A549 (cell line): ENCODE measurements around the gene IL22RA2. TPM values are rescaled to one million over a fixed set of nuclear protein-coding genes. Genes with fewer than 3 reads are reported as not detected.

ENCODE experiments used
- ATAC-seq, 2 experiments: fragments of 200-7000 bp in 1 of 2; fragments of >200 bp in 1 of 2; cut with Nextera tagmentation in 1 of 2; cut with Tn5 transposase in 1 of 2; 3 replicates each; pipeline versions ENCODE4 v1.8.0 to v1.9.1; 2018 to 2020; ENCODE audit warnings: mild to moderate bottlenecking in 1 of 2, moderate library complexity in 1 of 2
- CTCF ChIA-PET: fragments of 300-600 bp; sonication (Branson Sonifier 250); formaldehyde crosslinking; extraction: SDS; loops from one replicate; lab custom pipeline; 2021; ENCODE audit warnings: antibody characterized with exemption, inconsistent platforms; lab: Yijun Ruan, JAX
- POLR2A ChIA-PET: fragments of 350-600 bp; formaldehyde crosslinking; extraction: SDS; loops from one replicate; lab custom pipeline; 2021; ENCODE audit warnings: antibody characterized with exemption, inconsistent platforms; lab: Yijun Ruan, JAX
- DNase-seq, 2 experiments: peaks; one replicate each; pipeline versions ENCODE4 v3.0.0 to v3.0.0-alpha.2; 2011 to 2016; ENCODE audit warnings: low read depth in 1 of 2, low spot score in 1 of 2
- FAIRE-seq: peaks from 2 replicates; lab custom pipeline; 2011; peaks lifted over from hg19 to GRCh38; lab: Jason Lieb, UNC
- H3K27ac ChIP-seq, 2 experiments: fragments of >200 bp; sonication (Bioruptor Twin); formaldehyde crosslinking; 3 replicates each; pipeline ENCODE4 v1.5.1; 2016 to 2017
- H3K4me1 ChIP-seq: fragments of >200 bp; sonication (Bioruptor Twin); formaldehyde crosslinking; 3 replicates; pipeline ENCODE4 v1.6.1; 2016
- H3K4me2 ChIP-seq: fragments of >200 bp; sonication (Bioruptor Twin); formaldehyde crosslinking; 3 replicates; pipeline ENCODE4 v1.6.1; 2016
- H3K4me3 ChIP-seq: fragments of >200 bp; sonication (Bioruptor Twin); formaldehyde crosslinking; 3 replicates; pipeline ENCODE4 v1.5.1; 2016
- H3K9me3 ChIP-seq: fragments of >200 bp; sonication (Bioruptor Twin); formaldehyde crosslinking; 3 replicates; pipeline ENCODE4 v1.6.1; 2016
- BHLHE40 ChIP-seq: IDR thresholded peaks from 2 replicates; pipeline ENCODE4 v1.6.1; 2012; ENCODE audit warnings: low read depth, low read length, inconsistent platforms
- CBX8 ChIP-seq: fragments of 200-600 bp; sonication (generic); IDR thresholded peaks from 2 replicates; pipeline ENCODE4 v1.6.1; 2016
- CEBPB ChIP-seq, 2 experiments: fragments of >200 bp in 1 of 2; sonication (Bioruptor Twin) in 1 of 2; formaldehyde crosslinking in 1 of 2; IDR thresholded peaks; 2 replicates each; pipeline ENCODE4 v1.6.1; 2012 to 2016
- EHF ChIP-seq: fragments of 250-450 bp; sonication (Bioruptor Pico); IDR thresholded peaks from 2 replicates; pipeline ENCODE4 v1.5.0; 2020; ENCODE audit warnings: mild to moderate bottlenecking
- EHMT2 ChIP-seq: fragments of 200-600 bp; sonication (generic); IDR thresholded peaks from 2 replicates; pipeline ENCODE4 v1.6.1; 2016; ENCODE audit warnings: antibody characterized with exemption, low read depth, mild to moderate bottlenecking, moderate library complexity
- EP300 ChIP-seq, 2 experiments: fragments of >200 bp; sonication (Bioruptor Twin); formaldehyde crosslinking; IDR thresholded peaks; 2 replicates in 1 of 2; 3 replicates in 1 of 2; pipeline ENCODE4 v1.6.1; 2016 to 2017
- ESRRA ChIP-seq: fragments of 150-350 bp; IDR thresholded peaks from 2 replicates; pipeline ENCODE4 v1.6.1; 2014; ENCODE audit warnings: mild to moderate bottlenecking, low read length, borderline replicate concordance
- FOSL2 ChIP-seq, 2 experiments: fragments of 450-650 bp in 1 of 2; fragments of >200 bp in 1 of 2; sonication (Bioruptor Twin) in 1 of 2; formaldehyde crosslinking; IDR thresholded peaks; 2 replicates each; pipeline versions ENCODE4 v1.5.0 to v1.6.1; 2016 to 2020; ENCODE audit warnings: mild to moderate bottlenecking in 1 of 2, moderate library complexity in 1 of 2
- GATA3 ChIP-seq: IDR thresholded peaks from 2 replicates; pipeline ENCODE4 v1.6.1; 2012; ENCODE audit warnings: borderline replicate concordance
- HOXB13 ChIP-seq: fragments of 250-450 bp; sonication (Bioruptor Pico); IDR thresholded peaks from 2 replicates; pipeline ENCODE4 v1.5.0; 2020; ENCODE audit warnings: low read depth, mild to moderate bottlenecking, moderate library complexity
- JUN ChIP-seq, 2 experiments: fragments of >200 bp; sonication (Bioruptor Twin); formaldehyde crosslinking; IDR thresholded peaks; 2 replicates in 1 of 2; 3 replicates in 1 of 2; pipeline ENCODE4 v1.6.1; 2016 to 2017
- KDM1A ChIP-seq: fragments of 200-600 bp; sonication (generic); IDR thresholded peaks from 2 replicates; pipeline ENCODE4 v1.6.1; 2016; ENCODE audit warnings: low read depth, mild to moderate bottlenecking
- MYC ChIP-seq: IDR thresholded peaks from 2 replicates; pipeline ENCODE4 v1.6.1; 2012; ENCODE audit warnings: mild to moderate bottlenecking, inconsistent platforms, low read length, improper control_type of control experiment, borderline replicate concordance
- NFE2L2 ChIP-seq: fragments of 150-350 bp; conservative IDR thresholded peaks from 2 replicates; pipeline ENCODE4 v1.6.1; 2014; ENCODE audit warnings: low read length
- POLR2A ChIP-seq: IDR thresholded peaks from 2 replicates; pipeline ENCODE4 v1.6.1; 2012; ENCODE audit warnings: mild to moderate bottlenecking, low read length
- SREBF2 ChIP-seq: fragments of 450-650 bp; IDR thresholded peaks from 2 replicates; pipeline ENCODE4 v1.6.1; 2014; ENCODE audit warnings: mild to moderate bottlenecking, moderate library complexity
- ZC3H11A ChIP-seq: fragments of 450-650 bp; IDR thresholded peaks from 2 replicates; pipeline ENCODE4 v1.6.1; 2014; ENCODE audit warnings: antibody characterized with exemption, mild to moderate bottlenecking
- ZSCAN20 ChIP-seq: fragments of 250-450 bp; sonication (Bioruptor Pico); IDR thresholded peaks from 2 replicates; pipeline ENCODE4 v1.8.0; 2022; ENCODE audit warnings: mild to moderate bottlenecking, moderate library complexity
- WGBS: methylation state at CpG from one replicate; pipeline ENCODE4 v1.1.6; 2017; ENCODE audit errors: missing lambda C conversion rate; 5-methylcytosine and 5-hydroxymethylcytosine counted together
- polyA plus RNA-seq, 4 experiments: library from polyadenylated mRNA; depleted of rRNA in 3 of 4; stranded (reverse); fragments of >200 nt; fragmentation: RNase III in 1 of 4; extraction: RNeasy Plus Mini Kit Qiagen cat#74134 plus additional on column Dnase treatment in 1 of 4; gene quantifications; 2 replicates in 3 of 4; 3 replicates in 1 of 4; pipeline ENCODE4 v1.2.3, GENCODE V29; 2011 to 2017
- TF ChIP-seq, protein P1 (sequence below): fragments of 250-450 bp; sonication (Bioruptor Pico); IDR thresholded peaks from 2 replicates; pipeline ENCODE4 v1.5.0; 2021; ENCODE audit warnings: mild to moderate bottlenecking, moderate library complexity, borderline replicate concordance
- TF ChIP-seq, protein P2 (sequence below): fragments of 200-600 bp; sonication (generic); IDR thresholded peaks from 2 replicates; pipeline ENCODE4 v1.6.1; 2016; ENCODE audit warnings: antibody characterized with exemption, mild to moderate bottlenecking, moderate library complexity
- TF ChIP-seq, protein P3 (sequence below): fragments of >200 bp; sonication (Bioruptor Twin); formaldehyde crosslinking; IDR thresholded peaks from 3 replicates; pipeline ENCODE4 v1.6.1; 2016
- TF ChIP-seq, protein P4 (sequence below): fragments of 150-350 bp; IDR thresholded peaks from 2 replicates; pipeline ENCODE4 v1.6.1; 2014; ENCODE audit warnings: low read depth, mild to moderate bottlenecking, low read length

Gene IL22RA2
- polyA plus RNA-seq, 2 of the 4 experiments (the other 2 are of a cell fraction), result not detected

DNA sequence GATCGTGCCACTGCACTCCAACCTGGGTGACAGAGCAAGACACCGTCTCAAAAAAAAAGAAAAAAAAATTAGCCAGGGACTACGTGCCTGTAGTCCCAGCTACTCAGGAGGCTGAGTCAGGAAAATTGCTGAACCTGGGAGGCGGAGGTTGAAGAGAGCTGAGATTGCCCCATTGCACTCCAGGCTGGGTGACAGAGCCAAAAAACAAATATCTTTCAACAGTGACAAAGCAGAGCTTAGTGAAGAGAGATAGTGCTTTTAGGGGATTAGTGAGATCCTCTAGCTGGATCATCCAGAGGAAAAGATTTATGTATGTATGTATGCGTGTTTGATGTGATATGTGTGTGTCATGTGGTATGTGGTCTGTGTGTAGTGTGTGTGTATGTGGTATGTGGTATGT is 56.6 kb downstream of the IL22RA2 start:
- POLR2A ChIA-PET, result no interaction called here
- DNase-seq, result no peak
- WGBS, result 66% methylated on average over 5 of the region's 5 CpGs
- Histone ChIP-seq H3K4me2 (no peak overlapping the region), H3K4me3 (no peak overlapping the region), H3K9me3 (peaks cover 21% of the 10 kb centered on the region), H3K27ac (no peak overlapping the region), H3K4me1 (no peaks in the 10 kb centered on the region)
- no peak for TF ChIP-seq KDM1A
- TF ChIP-seq ZSCAN20 (CRISPR knock-in tag), result no peak
- no peak for TF ChIP-seq ZC3H11A
- TF ChIP-seq ESRRA, result no peak
- no peak for TF ChIP-seq EHF
- FAIRE-seq, result no peak
- no peak for ATAC-seq
- CTCF ChIA-PET, result no interaction called here

DNA sequence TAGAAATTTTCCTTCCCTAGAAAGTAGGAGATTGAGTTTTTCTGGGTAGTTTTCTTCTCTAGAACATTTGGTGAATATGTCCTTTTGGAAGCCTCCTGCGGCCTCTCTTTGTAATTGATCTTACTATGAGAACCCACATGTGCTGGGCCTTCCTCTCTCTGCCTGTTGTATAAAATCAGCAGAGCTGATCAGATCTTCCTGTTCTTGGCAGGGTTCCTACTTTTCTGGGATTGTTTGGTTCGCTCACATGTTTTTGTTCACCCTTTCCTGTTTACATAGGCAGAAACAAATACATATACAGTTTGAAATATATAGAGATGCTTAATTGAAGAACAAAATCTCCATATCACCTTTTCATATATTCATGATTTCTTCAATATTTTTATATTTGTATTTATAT is 57.8 kb downstream of the IL22RA2 start:
- no peak overlapping the region for H3K27ac ChIP-seq
- no peak overlapping the region for H3K4me3 ChIP-seq
- peaks cover 21% of the 10 kb centered on the region for H3K9me3 ChIP-seq
- DNase-seq (no peak), FAIRE-seq (no peak), ATAC-seq (no peak)
- POLR2A ChIA-PET, result no interaction called here
- no peak overlapping the region for H3K4me2 ChIP-seq
- 73% methylated on average over 2 of the region's 2 CpGs for WGBS
- no peak for TF ChIP-seq JUN (IDR thresholded peaks at IDR 0.05)
- no peak for TF ChIP-seq EP300 (IDR thresholded peaks at IDR 0.05)
- TF ChIP-seq NFE2L2, result no peak
- TF ChIP-seq EHF, result no peak
- no peak for TF ChIP-seq MYC
- TF ChIP-seq, protein P1, sequence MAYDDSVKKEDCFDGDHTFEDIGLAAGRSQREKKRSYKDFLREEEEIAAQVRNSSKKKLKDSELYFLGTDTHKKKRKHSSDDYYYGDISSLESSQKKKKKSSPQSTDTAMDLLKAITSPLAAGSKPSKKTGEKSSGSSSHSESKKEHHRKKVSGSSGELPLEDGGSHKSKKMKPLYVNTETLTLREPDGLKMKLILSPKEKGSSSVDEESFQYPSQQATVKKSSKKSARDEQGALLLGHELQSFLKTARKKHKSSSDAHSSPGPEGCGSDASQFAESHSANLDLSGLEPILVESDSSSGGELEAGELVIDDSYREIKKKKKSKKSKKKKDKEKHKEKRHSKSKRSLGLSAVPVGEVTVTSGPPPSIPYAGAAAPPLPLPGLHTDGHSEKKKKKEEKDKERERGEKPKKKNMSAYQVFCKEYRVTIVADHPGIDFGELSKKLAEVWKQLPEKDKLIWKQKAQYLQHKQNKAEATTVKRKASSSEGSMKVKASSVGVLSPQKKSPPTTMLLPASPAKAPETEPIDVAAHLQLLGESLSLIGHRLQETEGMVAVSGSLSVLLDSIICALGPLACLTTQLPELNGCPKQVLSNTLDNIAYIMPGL (CRISPR knock-in tag), result no peak
- TF ChIP-seq, protein P2, sequence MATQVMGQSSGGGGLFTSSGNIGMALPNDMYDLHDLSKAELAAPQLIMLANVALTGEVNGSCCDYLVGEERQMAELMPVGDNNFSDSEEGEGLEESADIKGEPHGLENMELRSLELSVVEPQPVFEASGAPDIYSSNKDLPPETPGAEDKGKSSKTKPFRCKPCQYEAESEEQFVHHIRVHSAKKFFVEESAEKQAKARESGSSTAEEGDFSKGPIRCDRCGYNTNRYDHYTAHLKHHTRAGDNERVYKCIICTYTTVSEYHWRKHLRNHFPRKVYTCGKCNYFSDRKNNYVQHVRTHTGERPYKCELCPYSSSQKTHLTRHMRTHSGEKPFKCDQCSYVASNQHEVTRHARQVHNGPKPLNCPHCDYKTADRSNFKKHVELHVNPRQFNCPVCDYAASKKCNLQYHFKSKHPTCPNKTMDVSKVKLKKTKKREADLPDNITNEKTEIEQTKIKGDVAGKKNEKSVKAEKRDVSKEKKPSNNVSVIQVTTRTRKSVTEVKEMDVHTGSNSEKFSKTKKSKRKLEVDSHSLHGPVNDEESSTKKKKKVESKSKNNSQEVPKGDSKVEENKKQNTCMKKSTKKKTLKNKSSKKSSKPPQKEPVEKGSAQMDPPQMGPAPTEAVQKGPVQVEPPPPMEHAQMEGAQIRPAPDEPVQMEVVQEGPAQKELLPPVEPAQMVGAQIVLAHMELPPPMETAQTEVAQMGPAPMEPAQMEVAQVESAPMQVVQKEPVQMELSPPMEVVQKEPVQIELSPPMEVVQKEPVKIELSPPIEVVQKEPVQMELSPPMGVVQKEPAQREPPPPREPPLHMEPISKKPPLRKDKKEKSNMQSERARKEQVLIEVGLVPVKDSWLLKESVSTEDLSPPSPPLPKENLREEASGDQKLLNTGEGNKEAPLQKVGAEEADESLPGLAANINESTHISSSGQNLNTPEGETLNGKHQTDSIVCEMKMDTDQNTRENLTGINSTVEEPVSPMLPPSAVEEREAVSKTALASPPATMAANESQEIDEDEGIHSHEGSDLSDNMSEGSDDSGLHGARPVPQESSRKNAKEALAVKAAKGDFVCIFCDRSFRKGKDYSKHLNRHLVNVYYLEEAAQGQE, result no peak
- no peak for TF ChIP-seq SREBF2
- TF ChIP-seq, protein P3, sequence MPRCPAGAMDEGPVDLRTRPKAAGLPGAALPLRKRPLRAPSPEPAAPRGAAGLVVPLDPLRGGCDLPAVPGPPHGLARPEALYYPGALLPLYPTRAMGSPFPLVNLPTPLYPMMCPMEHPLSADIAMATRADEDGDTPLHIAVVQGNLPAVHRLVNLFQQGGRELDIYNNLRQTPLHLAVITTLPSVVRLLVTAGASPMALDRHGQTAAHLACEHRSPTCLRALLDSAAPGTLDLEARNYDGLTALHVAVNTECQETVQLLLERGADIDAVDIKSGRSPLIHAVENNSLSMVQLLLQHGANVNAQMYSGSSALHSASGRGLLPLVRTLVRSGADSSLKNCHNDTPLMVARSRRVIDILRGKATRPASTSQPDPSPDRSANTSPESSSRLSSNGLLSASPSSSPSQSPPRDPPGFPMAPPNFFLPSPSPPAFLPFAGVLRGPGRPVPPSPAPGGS, result no peak
- TF ChIP-seq POLR2A, result no peak
- no peak for TF ChIP-seq CBX8
- no peak for TF ChIP-seq GATA3
- no peak for TF ChIP-seq FOSL2 (IDR thresholded peaks at IDR 0.05)
- no peak for TF ChIP-seq FOSL2 (CRISPR knock-in tag; IDR thresholded peaks at IDR 0.05)
- TF ChIP-seq BHLHE40, result no peak
- TF ChIP-seq ZSCAN20 (CRISPR knock-in tag), result no peak
- TF ChIP-seq, protein P4, sequence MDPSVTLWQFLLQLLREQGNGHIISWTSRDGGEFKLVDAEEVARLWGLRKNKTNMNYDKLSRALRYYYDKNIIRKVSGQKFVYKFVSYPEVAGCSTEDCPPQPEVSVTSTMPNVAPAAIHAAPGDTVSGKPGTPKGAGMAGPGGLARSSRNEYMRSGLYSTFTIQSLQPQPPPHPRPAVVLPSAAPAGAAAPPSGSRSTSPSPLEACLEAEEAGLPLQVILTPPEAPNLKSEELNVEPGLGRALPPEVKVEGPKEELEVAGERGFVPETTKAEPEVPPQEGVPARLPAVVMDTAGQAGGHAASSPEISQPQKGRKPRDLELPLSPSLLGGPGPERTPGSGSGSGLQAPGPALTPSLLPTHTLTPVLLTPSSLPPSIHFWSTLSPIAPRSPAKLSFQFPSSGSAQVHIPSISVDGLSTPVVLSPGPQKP, result no peak
- no peak for TF ChIP-seq EHMT2
- no peak for TF ChIP-seq CEBPB (IDR thresholded peaks at IDR 0.05)
- no peak for TF ChIP-seq HOXB13 (CRISPR knock-in tag)
- CTCF ChIA-PET, result interaction anchor here (0.7 to 1.1 kb wide), 2 partner anchors 10 to 21 kb away, joined by 3 to 4 read pairs; no protein-coding TSS in a partner anchor
- no peaks in the 10 kb centered on the region for H3K4me1 ChIP-seq
